ENCODE results near the gene RTF2.
A peak's percentile ranks its signal among the peaks of the same experiment; 100 is the strongest.

Gene RTF2

GRCh38 chr20:56468316-56469076 is at the start of gene RTF2:
Gene RTF2, plus strand, starts transcription at chr20:56468627. Its CDS starts 71 bp downstream, at chr20:56468698.
- DNase-seq (ENCODE audit: low read depth): peak; percentile 91

GRCh38 chr20:56420028-56420427 is 48.4 kb upstream of the RTF2 start:
- DNase-seq (ENCODE audit: low read depth): no peak

GRCh38 chr20:56420940-56421688 is 47.3 kb upstream of the RTF2 start:
- no peak for DNase-seq (ENCODE audit: low read depth)

- no peak for DNase-seq (ENCODE audit: low read depth)
Observed at GRCh38 chr20:56422076-56422823, 46.2 kb upstream of the RTF2 start.

- no peak for DNase-seq (ENCODE audit: low read depth)
Observed at GRCh38 chr20:56422824-56423189, 45.6 kb upstream of the RTF2 start.

- DNase-seq (ENCODE audit: low read depth): no peak
Observed at GRCh38 chr20:56423211-56423610, 45.2 kb upstream of the RTF2 start.

- no peak for DNase-seq (ENCODE audit: low read depth)
Observed at GRCh38 chr20:56423886-56424285, 44.5 kb upstream of the RTF2 start.

- no peak for DNase-seq (ENCODE audit: low read depth)
Observed at GRCh38 chr20:56424931-56425330, 43.5 kb upstream of the RTF2 start.

- no peak for DNase-seq (ENCODE audit: low read depth)
Observed at GRCh38 chr20:56426026-56426425, 42.4 kb upstream of the RTF2 start.

- DNase-seq (ENCODE audit: low read depth): no peak
Observed at GRCh38 chr20:56426926-56427325, 41.5 kb upstream of the RTF2 start.

GRCh38 chr20:56427797-56428196 is 40.6 kb upstream of the RTF2 start:
- DNase-seq (ENCODE audit: low read depth): no peak

- no peak for DNase-seq (ENCODE audit: low read depth)
Observed at GRCh38 chr20:56428410-56428809, 40.0 kb upstream of the RTF2 start.

GRCh38 chr20:56428881-56429280 is 39.5 kb upstream of the RTF2 start:
- DNase-seq (ENCODE audit: low read depth): no peak

GRCh38 chr20:56429502-56429901 is 38.9 kb upstream of the RTF2 start:
- DNase-seq (ENCODE audit: low read depth): no peak

- DNase-seq (ENCODE audit: low read depth): no peak
Observed at GRCh38 chr20:56429941-56430340, 38.5 kb upstream of the RTF2 start.

- DNase-seq (ENCODE audit: low read depth): no peak
Observed at GRCh38 chr20:56430461-56430860, 38.0 kb upstream of the RTF2 start.

- DNase-seq (ENCODE audit: low read depth): no peak
Observed at GRCh38 chr20:56430957-56431356, 37.5 kb upstream of the RTF2 start.

GRCh38 chr20:56431471-56431870 is 37.0 kb upstream of the RTF2 start:
- DNase-seq (ENCODE audit: low read depth): no peak

GRCh38 chr20:56433221-56433879 is 35.1 kb upstream of the RTF2 start:
- DNase-seq (ENCODE audit: low read depth): no peak

GRCh38 chr20:56433880-56434255 is 34.6 kb upstream of the RTF2 start:
- DNase-seq (ENCODE audit: low read depth): peak; percentile 59

- no peak for DNase-seq (ENCODE audit: low read depth)
Observed at GRCh38 chr20:56437196-56437960, 31.0 kb upstream of the RTF2 start.

- DNase-seq (ENCODE audit: low read depth): no peak
Observed at GRCh38 chr20:56438284-56438683, 30.1 kb upstream of the RTF2 start.

Measured in fibroblast of the conjunctiva (primary cell).